ENCODE data around the gene COX4I1.

GRCh38 chr16:85749771-85750145 lies 49.7 kb upstream of the COX4I1 start:
- TF ChIP-seq POLR2A (IDR thresholded peaks at IDR 0.05) = no peak
- TF ChIP-seq POLR2AphosphoS5 (IDR thresholded peaks at IDR 0.05) = no peak
